ENCODE results near the gene WDR6. TPM values are rescaled to one million over a fixed set of nuclear protein-coding genes. Genes with fewer than 3 reads are reported as not detected.

Gene WDR6
- polyA plus RNA-seq, 1 donor from 2014 or later: 315 TPM

GRCh38 chr3:49001155-49001554, 6.0 kb upstream of the WDR6 start:
- Histone ChIP-seq H3K4me2 (ENCODE audit: low read length) (no peak overlapping the region), H3K27me3 (ENCODE audit: insufficient read depth, low read depth, low read length) (no peaks in the 10 kb centered on the region), H4K20me1 (ENCODE audit: insufficient read depth) (no peaks in the 10 kb centered on the region), H3K9me3 (ENCODE audit: low read length) (no peaks in the 10 kb centered on the region), H3K79me2 (replicated peaks; ENCODE audit: insufficient read depth, low read length) (no peaks in the 10 kb centered on the region), H3K27ac (ENCODE audit: low read length) (no peak overlapping the region), H2AFZ (ENCODE audit: low read depth, low read length) (no peak overlapping the region), H3K9me2 (ENCODE audit: insufficient read depth, low read length) (no peaks in the 10 kb centered on the region), H3K36me3 (ENCODE audit: insufficient read depth, low read length) (no peaks in the 10 kb centered on the region), H3K4me3 (ENCODE audit: low read length) (no peak overlapping the region), H3F3A (ENCODE audit: insufficient read depth, low read length, poor library complexity, severe bottlenecking) (no peaks in the 10 kb centered on the region), H3K9ac (ENCODE audit: low read length) (no peak overlapping the region)
- TF ChIP-seq RAD21 (conservative IDR thresholded peaks at IDR 0.05) (no peak), POLR2AphosphoS5 (IDR thresholded peaks at IDR 0.05) (no peak), EZH2 (IDR thresholded peaks at IDR 0.05; ENCODE audit: borderline replicate concordance, insufficient read depth, low read length, poor library complexity, severe bottlenecking) (no peak), MXI1 (conservative IDR thresholded peaks at IDR 0.05; ENCODE audit: poor library complexity, severe bottlenecking) (no peak), REST (IDR thresholded peaks at IDR 0.05; ENCODE audit: borderline replicate concordance) (no peak), TAF1 (IDR thresholded peaks at IDR 0.05; ENCODE audit: low read depth) (no peak), EP300 (conservative IDR thresholded peaks at IDR 0.05; ENCODE audit: poor library complexity, severe bottlenecking) (no peak), SMC3 (conservative IDR thresholded peaks at IDR 0.05; ENCODE audit: poor library complexity) (no peak), CTCF (IDR thresholded peaks at IDR 0.05; ENCODE audit: poor library complexity, severe bottlenecking) (no peak)

GRCh38 chr3:49004352-49005302, 2.6 kb upstream of the WDR6 start:
- H3K4me3 ChIP-seq (ENCODE audit: low read length): no peak overlapping the region
- H2AFZ ChIP-seq (ENCODE audit: low read depth, low read length): no peak overlapping the region
- no peaks in the 10 kb centered on the region for H3K9me3 ChIP-seq (ENCODE audit: low read length)
- H3K9me2 ChIP-seq (ENCODE audit: insufficient read depth, low read length): no peaks in the 10 kb centered on the region
- H3K79me2 ChIP-seq (replicated peaks; ENCODE audit: insufficient read depth, low read length): peaks cover 21% of the 10 kb centered on the region
- H3F3A ChIP-seq (ENCODE audit: insufficient read depth, low read length, poor library complexity, severe bottlenecking): no peaks in the 10 kb centered on the region
- peaks cover 4% of the 10 kb centered on the region for H4K20me1 ChIP-seq (ENCODE audit: insufficient read depth)
- no peaks in the 10 kb centered on the region for H3K36me3 ChIP-seq (ENCODE audit: insufficient read depth, low read length)
- no peaks in the 10 kb centered on the region for H3K27me3 ChIP-seq (ENCODE audit: insufficient read depth, low read depth, low read length)
- H3K27ac ChIP-seq (ENCODE audit: low read length): no peak overlapping the region
- TF ChIP-seq TAF1 (IDR thresholded peaks at IDR 0.05; ENCODE audit: low read depth): no peak
- no peak for TF ChIP-seq POLR2AphosphoS5 (IDR thresholded peaks at IDR 0.05)
- H3K4me2 ChIP-seq (ENCODE audit: low read length): no peak overlapping the region
- H3K9ac ChIP-seq (ENCODE audit: low read length): no peak overlapping the region

All from neural cell (in vitro differentiated cells).